ENCODE data around the gene GRAMD4.

Gene GRAMD4

GRCh38 chr22:46662226-46662625, 42.0 kb downstream of the GRAMD4 start:
- no peak overlapping the region for H3K4me3 ChIP-seq (ENCODE audit: low read length)
- H3K9ac ChIP-seq (ENCODE audit: low read depth, low read length), result no peak overlapping the region
- 93% methylated on average over 15 of the region's 15 CpGs for WGBS
- H3K9me3 ChIP-seq (ENCODE audit: insufficient read depth, low read depth, low read length), result no peaks in the 10 kb centered on the region
- no peaks in the 10 kb centered on the region for H3K27me3 ChIP-seq (ENCODE audit: insufficient read depth, low read length)
- 0 out of 2 replicates have a peak, but pooled peaks cover 3% of the 10 kb centered on the region for H3K36me3 ChIP-seq (ENCODE audit: insufficient read depth, low read length)
- no peak overlapping the region for H3K27ac ChIP-seq (ENCODE audit: low read depth, low read length)
- H3K4me1 ChIP-seq (ENCODE audit: insufficient read depth, low read length), result no peaks in the 10 kb centered on the region

DNA sequence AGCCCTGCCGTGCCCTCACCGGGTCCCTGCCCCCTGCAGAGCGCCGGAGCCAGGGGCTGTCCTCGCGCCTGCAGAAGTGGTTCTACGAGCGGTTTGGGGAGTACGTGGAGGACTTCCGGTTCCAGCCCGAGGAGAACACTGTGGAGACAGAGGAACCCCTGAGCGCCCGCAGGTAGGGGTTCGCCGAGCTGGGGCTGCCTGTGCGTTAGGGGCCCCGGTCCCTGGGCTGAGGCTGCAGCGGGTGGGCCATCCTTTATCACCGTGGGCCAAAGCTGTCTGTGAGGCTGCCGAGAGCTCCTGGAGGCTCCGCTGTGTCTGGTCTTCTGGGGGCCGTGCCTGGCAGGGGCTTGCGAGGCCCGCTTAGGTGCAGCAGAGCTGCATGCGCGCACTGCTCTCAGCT, 42.8 kb downstream of the GRAMD4 start:
- no peak overlapping the region for H3K9ac ChIP-seq (ENCODE audit: low read depth, low read length)
- WGBS, result 88% methylated on average over 26 of the region's 26 CpGs
- H3K27me3 ChIP-seq (ENCODE audit: insufficient read depth, low read length), result no peaks in the 10 kb centered on the region
- no peak overlapping the region for H3K27ac ChIP-seq (ENCODE audit: low read depth, low read length)
- H3K4me1 ChIP-seq (ENCODE audit: insufficient read depth, low read length), result no peaks in the 10 kb centered on the region
- H3K4me3 ChIP-seq (ENCODE audit: low read length), result no peak overlapping the region
- no peaks in the 10 kb centered on the region for H3K9me3 ChIP-seq (ENCODE audit: insufficient read depth, low read depth, low read length)
- H3K36me3 ChIP-seq (ENCODE audit: insufficient read depth, low read length), result 0 out of 2 replicates have a peak, but pooled peaks cover 3% of the 10 kb centered on the region

GRCh38 chr22:46663436-46664100, 43.4 kb downstream of the GRAMD4 start:
- H3K4me1 ChIP-seq (ENCODE audit: insufficient read depth, low read length), result no peaks in the 10 kb centered on the region
- H3K27me3 ChIP-seq (ENCODE audit: insufficient read depth, low read length), result no peaks in the 10 kb centered on the region
- 95% methylated on average over 28 of the region's 28 CpGs for WGBS
- H3K4me3 ChIP-seq (ENCODE audit: low read length), result no peak overlapping the region
- H3K27ac ChIP-seq (ENCODE audit: low read depth, low read length), result no peak overlapping the region
- no peak overlapping the region for H3K9ac ChIP-seq (ENCODE audit: low read depth, low read length)
- H3K36me3 ChIP-seq (ENCODE audit: insufficient read depth, low read length), result 0 out of 2 replicates have a peak, but pooled peaks cover 3% of the 10 kb centered on the region
- H3K9me3 ChIP-seq (ENCODE audit: insufficient read depth, low read depth, low read length), result no peaks in the 10 kb centered on the region

GRCh38 chr22:46664301-46664855, 44.2 kb downstream of the GRAMD4 start:
- Histone ChIP-seq H3K36me3 (ENCODE audit: insufficient read depth, low read length) (peaks cover 8% of the 10 kb centered on the region), H3K27ac (ENCODE audit: low read depth, low read length) (no peak overlapping the region), H3K27me3 (ENCODE audit: insufficient read depth, low read length) (no peaks in the 10 kb centered on the region), H3K4me1 (ENCODE audit: insufficient read depth, low read length) (no peaks in the 10 kb centered on the region), H3K9me3 (ENCODE audit: insufficient read depth, low read depth, low read length) (no peaks in the 10 kb centered on the region), H3K9ac (ENCODE audit: low read depth, low read length) (no peak overlapping the region), H3K4me3 (ENCODE audit: low read length) (no peak overlapping the region)
- WGBS, result 94% methylated on average over 13 of the region's 13 CpGs

DNA sequence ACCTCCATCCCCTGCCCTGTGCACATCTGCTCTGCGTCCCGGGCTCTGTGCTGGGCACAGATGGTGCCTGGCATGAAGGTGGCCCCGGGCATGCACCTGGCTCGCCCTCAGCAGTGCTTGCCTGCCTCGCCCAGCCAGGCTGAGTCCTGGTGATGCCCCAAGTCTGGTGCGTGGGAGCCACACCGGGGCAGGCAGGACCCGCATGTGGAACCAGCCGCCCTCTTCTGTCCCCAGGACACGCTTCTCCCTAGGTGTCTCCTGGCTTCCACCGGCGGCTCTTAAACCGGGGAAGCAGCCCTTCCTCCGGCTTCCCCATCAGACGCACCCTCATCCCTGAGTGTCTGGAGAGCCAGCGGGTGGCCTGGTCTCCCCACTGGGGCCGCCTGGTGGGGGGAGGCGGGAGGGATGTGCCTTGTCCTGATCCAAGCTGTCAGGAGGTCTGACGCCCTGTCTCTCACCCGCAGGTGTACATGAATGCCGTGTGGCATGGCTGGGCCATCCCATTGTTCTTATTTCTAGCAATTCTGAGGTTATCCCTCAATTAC, 45.0 kb downstream of the GRAMD4 start:
- Histone ChIP-seq H3K4me3 (ENCODE audit: low read length) (no peak overlapping the region), H3K27ac (ENCODE audit: low read depth, low read length) (no peak overlapping the region), H3K36me3 (ENCODE audit: insufficient read depth, low read length) (peaks cover 8% of the 10 kb centered on the region), H3K4me1 (ENCODE audit: insufficient read depth, low read length) (no peaks in the 10 kb centered on the region), H3K27me3 (ENCODE audit: insufficient read depth, low read length) (no peaks in the 10 kb centered on the region), H3K9me3 (ENCODE audit: insufficient read depth, low read depth, low read length) (no peaks in the 10 kb centered on the region), H3K9ac (ENCODE audit: low read depth, low read length) (no peak overlapping the region)
- WGBS, result 96% methylated on average over 21 of the region's 21 CpGs

DNA sequence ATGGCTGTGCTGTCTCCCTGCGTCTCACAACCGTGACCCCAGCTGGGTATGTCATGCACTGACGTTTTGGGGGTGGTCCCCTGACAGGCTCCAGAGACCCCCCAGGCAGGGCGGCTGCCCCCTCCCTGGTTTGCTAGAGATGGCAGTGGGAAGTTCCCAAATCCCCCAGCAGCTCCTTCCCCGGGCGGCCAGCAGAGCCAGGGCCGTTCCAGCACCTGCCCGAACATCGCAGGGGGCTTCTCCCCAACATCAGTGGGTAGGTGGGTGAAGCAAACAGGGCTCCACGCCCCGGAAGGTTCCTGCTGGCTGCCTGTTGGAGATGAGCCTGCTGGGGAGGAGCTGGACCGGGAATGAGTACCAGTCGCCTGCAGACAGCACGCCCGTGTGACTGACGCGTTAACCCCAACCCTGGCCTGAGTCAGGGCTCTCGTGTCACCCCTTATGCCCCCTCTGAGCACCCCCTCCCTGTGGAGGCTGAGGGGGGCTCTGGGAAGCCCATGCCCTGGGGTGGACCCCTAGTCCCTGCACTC, 45.6 kb downstream of the GRAMD4 start:
- no peaks in the 10 kb centered on the region for H3K27me3 ChIP-seq (ENCODE audit: insufficient read depth, low read length)

DNA sequence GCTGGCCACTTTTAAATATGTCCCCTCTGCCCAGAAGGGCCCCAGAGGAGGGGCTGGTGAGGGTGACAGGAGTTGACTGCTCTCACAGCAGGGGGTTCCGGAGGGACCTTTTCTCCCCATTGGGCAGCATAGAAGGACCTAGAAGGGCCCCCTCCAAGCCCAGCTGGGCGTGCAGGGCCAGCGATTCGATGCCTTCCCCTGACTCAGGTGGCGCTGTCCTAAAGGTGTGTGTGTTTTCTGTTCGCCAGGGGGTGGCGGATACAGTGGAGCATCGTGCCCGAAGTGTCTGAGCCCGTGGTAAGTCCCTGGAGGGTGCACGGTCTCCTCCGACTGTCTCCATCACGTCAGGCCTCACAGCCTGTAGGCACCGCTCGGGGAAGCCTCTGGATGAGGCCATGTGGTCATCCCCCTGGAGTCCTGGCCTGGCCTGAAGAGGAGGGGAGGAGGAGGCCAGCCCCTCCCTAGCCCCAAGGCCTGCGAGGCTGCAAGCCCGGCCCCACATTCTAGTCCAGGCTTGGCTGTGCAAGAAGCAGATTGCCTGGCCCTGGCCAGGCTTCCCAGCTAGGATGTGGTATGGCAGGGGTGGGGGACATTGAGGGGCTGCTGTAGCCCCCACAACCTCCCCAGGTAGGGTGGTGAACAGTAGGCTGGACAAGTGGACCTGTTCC, 46.5 kb downstream of the GRAMD4 start:
- Histone ChIP-seq H3K9ac (ENCODE audit: low read depth, low read length) (no peak overlapping the region), H3K9me3 (ENCODE audit: insufficient read depth, low read depth, low read length) (no peaks in the 10 kb centered on the region), H3K36me3 (ENCODE audit: insufficient read depth, low read length) (peaks cover 8% of the 10 kb centered on the region), H3K27ac (ENCODE audit: low read depth, low read length) (no peak overlapping the region), H3K27me3 (ENCODE audit: insufficient read depth, low read length) (no peaks in the 10 kb centered on the region), H3K4me3 (ENCODE audit: low read length) (no peak overlapping the region), H3K4me1 (ENCODE audit: insufficient read depth, low read length) (no peaks in the 10 kb centered on the region)
- 94% methylated on average over 17 of the region's 17 CpGs for WGBS

More for the DNA sequence above, 45.6 kb downstream of the GRAMD4 start:
- Histone ChIP-seq H3K4me3 (ENCODE audit: low read length) (no peak overlapping the region), H3K9me3 (ENCODE audit: insufficient read depth, low read depth, low read length) (no peaks in the 10 kb centered on the region), H3K27ac (ENCODE audit: low read depth, low read length) (no peak overlapping the region), H3K9ac (ENCODE audit: low read depth, low read length) (no peak overlapping the region), H3K36me3 (ENCODE audit: insufficient read depth, low read length) (peaks cover 8% of the 10 kb centered on the region), H3K4me1 (ENCODE audit: insufficient read depth, low read length) (no peaks in the 10 kb centered on the region)
- 95% methylated on average over 18 of the region's 18 CpGs for WGBS

DNA sequence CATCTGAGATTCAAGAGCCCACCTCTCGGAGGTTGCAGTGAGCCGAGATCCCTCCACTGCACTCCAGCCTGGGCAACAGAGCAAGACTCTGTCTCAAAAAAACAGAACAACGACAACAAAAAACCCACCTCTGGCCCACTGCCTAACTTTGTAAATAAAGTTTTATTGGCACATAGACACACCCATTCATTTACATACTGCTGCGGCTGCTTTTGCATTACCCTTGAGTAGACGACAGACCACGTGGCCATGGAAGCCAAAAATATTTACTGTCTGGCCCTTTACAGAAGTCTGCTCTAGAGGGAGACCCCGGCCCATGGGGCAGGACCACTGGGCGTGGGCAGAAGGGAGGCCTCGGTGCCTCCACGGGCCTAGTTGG, 47.0 kb downstream of the GRAMD4 start:
- 94% methylated on average over 10 of the region's 10 CpGs for whole genome bisulfite sequencing
- H3K27ac ChIP-seq (ENCODE audit: low read depth, low read length), result no peak overlapping the region
- H3K9me3 ChIP-seq (ENCODE audit: insufficient read depth, low read depth, low read length), result no peaks in the 10 kb centered on the region
- no peak overlapping the region for H3K4me3 ChIP-seq (ENCODE audit: low read length)
- no peaks in the 10 kb centered on the region for H3K4me1 ChIP-seq (ENCODE audit: insufficient read depth, low read length)
- H3K36me3 ChIP-seq (ENCODE audit: insufficient read depth, low read length), result peaks cover 8% of the 10 kb centered on the region
- H3K27me3 ChIP-seq (ENCODE audit: insufficient read depth, low read length), result no peaks in the 10 kb centered on the region
- no peak overlapping the region for H3K9ac ChIP-seq (ENCODE audit: low read depth, low read length)

GRCh38 chr22:46668116-46668515, 47.9 kb downstream of the GRAMD4 start:
- H3K36me3 ChIP-seq (ENCODE audit: insufficient read depth, low read length), result peaks cover 8% of the 10 kb centered on the region
- 93% methylated on average over 24 of the region's 24 CpGs for WGBS

DNA sequence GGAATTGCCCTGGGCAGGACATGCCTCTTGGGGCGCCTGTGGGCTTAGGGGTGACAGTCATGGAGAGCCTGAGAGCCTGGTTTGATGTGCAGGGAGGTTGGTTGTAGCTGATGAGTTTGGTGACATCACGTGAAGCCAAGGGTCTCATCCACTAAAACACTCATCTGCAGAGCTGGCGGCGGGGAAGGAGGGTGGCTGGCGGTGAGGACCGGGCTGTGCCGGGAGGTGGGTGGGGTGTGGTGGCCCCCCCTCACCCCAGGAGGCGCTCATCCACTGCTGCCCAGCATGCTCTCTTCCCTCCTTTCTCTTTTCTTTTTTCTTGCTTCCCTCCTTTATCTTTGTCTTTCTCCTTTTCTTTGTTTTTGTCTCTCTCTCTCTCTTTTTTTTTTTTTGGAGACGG, 49.0 kb downstream of the GRAMD4 start:
- peaks cover 8% of the 10 kb centered on the region for H3K36me3 ChIP-seq (ENCODE audit: insufficient read depth, low read length)
- H3K9ac ChIP-seq (ENCODE audit: low read depth, low read length), result no peak overlapping the region
- H3K9me3 ChIP-seq (ENCODE audit: insufficient read depth, low read depth, low read length), result no peaks in the 10 kb centered on the region
- no peaks in the 10 kb centered on the region for H3K27me3 ChIP-seq (ENCODE audit: insufficient read depth, low read length)
- 93% methylated on average over 9 of the region's 9 CpGs for WGBS
- no peak overlapping the region for H3K4me3 ChIP-seq (ENCODE audit: low read length)
- no peaks in the 10 kb centered on the region for H3K4me1 ChIP-seq (ENCODE audit: insufficient read depth, low read length)
- H3K27ac ChIP-seq (ENCODE audit: low read depth, low read length), result no peak overlapping the region

More at GRCh38 chr22:46668116-46668515, 47.9 kb downstream of the GRAMD4 start:
- no peaks in the 10 kb centered on the region for H3K4me1 ChIP-seq (ENCODE audit: insufficient read depth, low read length)
- no peak overlapping the region for H3K9ac ChIP-seq (ENCODE audit: low read depth, low read length)
- no peak overlapping the region for H3K27ac ChIP-seq (ENCODE audit: low read depth, low read length)
- H3K9me3 ChIP-seq (ENCODE audit: insufficient read depth, low read depth, low read length), result no peaks in the 10 kb centered on the region
- H3K4me3 ChIP-seq (ENCODE audit: low read length), result no peak overlapping the region
- no peaks in the 10 kb centered on the region for H3K27me3 ChIP-seq (ENCODE audit: insufficient read depth, low read length)

DNA sequence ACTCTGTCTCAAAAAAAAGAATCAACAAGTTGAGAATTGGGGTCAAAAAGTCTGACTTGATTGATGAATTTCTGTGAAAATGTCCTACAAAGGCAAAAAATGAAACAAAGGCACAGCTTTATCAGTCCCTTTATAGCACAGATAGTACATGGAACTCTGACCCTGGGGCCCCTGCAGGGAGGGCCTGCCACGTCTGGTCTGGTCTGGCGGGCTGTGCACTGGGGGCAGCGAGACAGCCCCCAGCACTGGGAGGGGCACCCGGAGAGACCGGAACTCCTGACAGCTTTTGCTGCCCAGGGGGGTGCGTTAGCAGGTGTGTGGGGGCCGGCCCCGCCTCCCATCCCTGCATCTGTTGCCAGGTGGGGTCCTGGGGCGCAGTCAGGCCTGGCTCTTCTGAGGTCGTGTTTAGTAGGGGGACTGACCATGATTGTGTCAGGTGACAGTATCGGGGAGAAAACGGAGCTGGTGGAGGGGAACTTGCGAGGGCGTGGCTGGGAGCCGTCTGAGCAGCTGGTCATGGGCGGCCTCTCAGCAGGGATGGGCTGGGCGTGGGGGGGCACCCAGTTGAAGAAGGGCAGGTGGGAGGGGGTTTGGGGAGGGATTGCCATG, 51.7 kb downstream of the GRAMD4 start:
- H3K4me1 ChIP-seq (ENCODE audit: insufficient read depth, low read length), result no peaks in the 10 kb centered on the region
- H3K9ac ChIP-seq (ENCODE audit: low read depth, low read length), result no peak overlapping the region
- peaks cover 12% of the 10 kb centered on the region for H3K36me3 ChIP-seq (ENCODE audit: insufficient read depth, low read length)
- no peak overlapping the region for H3K27ac ChIP-seq (ENCODE audit: low read depth, low read length)
- 91% methylated on average over 17 of the region's 17 CpGs for WGBS
- H3K4me3 ChIP-seq (ENCODE audit: low read length), result no peak overlapping the region
- no peaks in the 10 kb centered on the region for H3K9me3 ChIP-seq (ENCODE audit: insufficient read depth, low read depth, low read length)
- no peaks in the 10 kb centered on the region for H3K27me3 ChIP-seq (ENCODE audit: insufficient read depth, low read length)
